Measurements from ENCODE around the gene TMEM250.

The TMEM250 gene

GRCh38 chr9:136088481-136088938, 30.2 kb downstream of the TMEM250 start:
- ChIA-PET CTCF (interaction anchor here (2.2 to 2.9 kb wide), 2 partner anchors 34 to 121 kb away, joined by 7 to 9 read pairs; no protein-coding TSS in a partner anchor), POLR2A (no interaction called here)
- Histone ChIP-seq H3K27ac (ENCODE audit: insufficient read depth in 1 of 2, low read depth in 1 of 2, low read length in 2 of 2, poor library complexity in 1 of 2, severe bottlenecking in 2 of 2) (peak overlapping the region in 1 of 2 experiments; percentile 43), H3K27me3 (replicated peaks in 2 of 5; ENCODE audit: control insufficient read depth in 4 of 5, insufficient read depth in 5 of 5, low read length in 4 of 5) (no peaks in the 10 kb centered on the region), H3K4me3 (ENCODE audit: control insufficient read depth in 1 of 7, extremely low read depth in 1 of 7, insufficient read depth in 4 of 7, low read depth in 2 of 7, low read length in 6 of 7) (peak overlapping the region in 4 of 7 experiments; percentile 37 to 57 (median 44)), H3K36me3 (ENCODE audit: control insufficient read depth in 4 of 4, insufficient read depth in 4 of 4, low read length in 3 of 4) (peaks cover 0 to 6% (median 3%) of the 10 kb centered on the region in 4 experiments), H3K4me1 (ENCODE audit: control extremely low read depth in 1 of 4, control insufficient read depth in 4 of 4, insufficient read depth in 4 of 4, low read length in 3 of 4) (peaks cover 3 to 61% (median 44%) of the 10 kb centered on the region in 4 experiments), H3K9me3 (ENCODE audit: control extremely low read depth in 1 of 5, control insufficient read depth in 4 of 5, insufficient read depth in 2 of 5, low read depth in 1 of 5, low read length in 4 of 5) (no peaks in the 10 kb centered on the region)
- 59% methylated on average over 15 of the region's 15 CpGs for WGBS (ENCODE audit: insufficient coverage)
- no peak for DNase-seq

GRCh38 chr9:136087741-136088480, 30.8 kb downstream of the TMEM250 start:
- H3K9me3 ChIP-seq (ENCODE audit: control extremely low read depth in 1 of 5, control insufficient read depth in 4 of 5, insufficient read depth in 2 of 5, low read depth in 1 of 5, low read length in 4 of 5), result no peaks in the 10 kb centered on the region
- WGBS (ENCODE audit: insufficient coverage), result 97% methylated on average over 22 of the region's 24 CpGs
- ChIA-PET POLR2A (no interaction called here), CTCF (interaction anchor here (1.0 to 2.9 kb wide), 3 partner anchors 35 to 125 kb away, joined by 3 to 9 read pairs (median 7); no protein-coding TSS in a partner anchor)
- H3K27me3 ChIP-seq (replicated peaks in 2 of 5; ENCODE audit: control insufficient read depth in 4 of 5, insufficient read depth in 5 of 5, low read length in 4 of 5), result no peaks in the 10 kb centered on the region
- H3K4me3 ChIP-seq (ENCODE audit: control insufficient read depth in 1 of 7, extremely low read depth in 1 of 7, insufficient read depth in 4 of 7, low read depth in 2 of 7, low read length in 6 of 7), result peak overlapping the region in 1 of 7 experiments; percentile 40
- H3K27ac ChIP-seq (ENCODE audit: insufficient read depth in 1 of 2, low read depth in 1 of 2, low read length in 2 of 2, poor library complexity in 1 of 2, severe bottlenecking in 2 of 2), result no peak overlapping the region
- H3K36me3 ChIP-seq (ENCODE audit: control insufficient read depth in 4 of 4, insufficient read depth in 4 of 4, low read length in 3 of 4), result peaks cover 0 to 11% (median 3%) of the 10 kb centered on the region in 4 experiments
- no peak for DNase-seq
- H3K4me1 ChIP-seq (ENCODE audit: control extremely low read depth in 1 of 4, control insufficient read depth in 4 of 4, insufficient read depth in 4 of 4, low read length in 3 of 4), result peaks cover 3 to 55% (median 42%) of the 10 kb centered on the region in 4 experiments

DNA sequence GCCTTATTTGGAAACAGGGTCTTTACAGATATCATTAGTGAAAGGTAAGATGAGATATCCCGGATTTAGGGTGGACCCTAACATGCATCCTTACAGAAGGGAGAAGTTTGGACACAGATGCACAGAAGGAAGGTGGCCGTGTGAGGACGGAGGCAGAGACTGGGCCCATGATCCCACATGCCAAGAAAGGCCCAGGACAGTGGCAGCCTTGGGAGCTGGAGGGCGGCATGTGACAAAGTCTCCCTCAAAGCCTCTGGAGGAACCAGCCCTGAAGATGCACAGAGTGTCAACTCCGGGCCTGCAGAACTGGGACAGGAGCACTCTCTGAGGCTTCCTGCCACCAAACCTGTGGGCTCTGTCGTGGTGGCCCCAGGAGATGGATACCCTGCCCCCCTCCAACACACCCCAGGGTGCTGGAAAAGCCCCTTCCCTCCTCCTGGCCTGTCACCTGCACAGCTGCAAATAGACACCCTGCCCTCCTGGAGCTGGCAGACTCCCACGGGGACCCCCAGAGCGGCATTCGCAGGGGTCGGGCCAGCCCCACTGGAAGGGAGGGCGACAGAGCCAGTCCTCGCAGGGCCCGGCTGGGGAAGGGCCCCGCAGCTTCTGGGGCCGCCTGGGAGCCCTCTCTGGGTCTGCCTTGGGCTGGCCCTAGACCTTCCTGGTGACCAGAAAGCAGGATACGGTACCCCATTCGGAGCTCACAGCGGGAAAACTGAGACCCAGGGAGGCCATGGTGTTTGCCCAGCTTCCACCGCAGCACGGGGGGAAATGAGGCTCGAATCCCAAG, 31.5 kb downstream of the TMEM250 start:
- CTCF ChIA-PET, result interaction anchor here (1.0 to 2.9 kb wide), 3 partner anchors 36 to 124 kb away, joined by 3 to 9 read pairs (median 7); no protein-coding TSS in a partner anchor
- POLR2A ChIA-PET, result no interaction called here
- Histone ChIP-seq H3K4me1 (ENCODE audit: control extremely low read depth in 1 of 4, control insufficient read depth in 4 of 4, insufficient read depth in 4 of 4, low read length in 3 of 4) (peaks cover 3 to 54% (median 41%) of the 10 kb centered on the region in 4 experiments), H3K27ac (ENCODE audit: insufficient read depth in 1 of 2, low read depth in 1 of 2, low read length in 2 of 2, poor library complexity in 1 of 2, severe bottlenecking in 2 of 2) (no peak overlapping the region), H3K27me3 (replicated peaks in 2 of 5; ENCODE audit: control insufficient read depth in 4 of 5, insufficient read depth in 5 of 5, low read length in 4 of 5) (no peaks in the 10 kb centered on the region), H3K36me3 (ENCODE audit: control insufficient read depth in 4 of 4, insufficient read depth in 4 of 4, low read length in 3 of 4) (peaks cover 0 to 13% (median 2%) of the 10 kb centered on the region in 4 experiments), H3K4me3 (ENCODE audit: control insufficient read depth in 1 of 7, extremely low read depth in 1 of 7, insufficient read depth in 4 of 7, low read depth in 2 of 7, low read length in 6 of 7) (no peak overlapping the region), H3K9me3 (ENCODE audit: control extremely low read depth in 1 of 5, control insufficient read depth in 4 of 5, insufficient read depth in 2 of 5, low read depth in 1 of 5, low read length in 4 of 5) (no peaks in the 10 kb centered on the region)
- 91% methylated on average over 17 of the region's 21 CpGs for WGBS (ENCODE audit: insufficient coverage)
- no peak for DNase-seq

DNA sequence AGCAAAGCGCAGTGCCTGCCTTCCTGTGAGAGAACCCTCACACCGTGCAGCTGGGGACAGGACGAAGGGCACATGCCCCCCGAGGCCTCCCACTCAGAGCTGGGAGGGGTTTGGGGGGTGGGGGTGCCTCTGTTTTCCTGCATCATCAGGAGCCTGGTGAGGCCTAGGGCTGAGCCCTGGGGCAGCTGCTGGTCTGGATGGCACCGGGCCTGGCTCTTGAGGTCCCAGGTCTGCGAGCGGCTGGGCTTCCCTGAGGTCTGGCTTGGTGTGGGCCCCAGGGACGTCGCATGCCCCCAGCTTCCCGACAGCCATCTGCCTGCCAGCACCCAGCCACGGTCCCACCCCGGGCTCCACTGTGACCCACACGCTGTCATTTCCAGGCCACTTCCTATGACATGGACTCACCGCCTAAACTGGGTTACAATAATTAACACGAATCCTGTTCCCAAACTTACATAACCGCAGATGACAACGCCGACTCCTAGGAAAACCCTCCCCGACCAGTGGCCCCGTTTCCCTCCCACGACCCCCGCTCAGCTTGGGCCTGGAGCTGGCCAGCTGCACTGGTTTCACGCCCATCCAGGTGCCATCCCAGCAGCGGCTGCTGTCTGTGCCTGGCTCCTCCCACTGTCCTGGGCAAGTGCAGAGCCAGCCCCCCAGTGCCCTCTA, 32.3 kb downstream of the TMEM250 start:
- H3K27me3 ChIP-seq (replicated peaks in 2 of 5; ENCODE audit: control insufficient read depth in 4 of 5, insufficient read depth in 5 of 5, low read length in 4 of 5), result no peaks in the 10 kb centered on the region
- 90% methylated on average over 24 of the region's 24 CpGs for WGBS (ENCODE audit: insufficient coverage)
- DNase-seq, result no peak
- no peak overlapping the region for H3K27ac ChIP-seq (ENCODE audit: insufficient read depth in 1 of 2, low read depth in 1 of 2, low read length in 2 of 2, poor library complexity in 1 of 2, severe bottlenecking in 2 of 2)
- H3K4me3 ChIP-seq (ENCODE audit: control insufficient read depth in 1 of 7, extremely low read depth in 1 of 7, insufficient read depth in 4 of 7, low read depth in 2 of 7, low read length in 6 of 7), result no peak overlapping the region
- POLR2A ChIA-PET, result no interaction called here
- peaks cover 0 to 14% (median 0%) of the 10 kb centered on the region in 4 experiments for H3K36me3 ChIP-seq (ENCODE audit: control insufficient read depth in 4 of 4, insufficient read depth in 4 of 4, low read length in 3 of 4)
- CTCF ChIA-PET, result interaction anchor here (1.0 to 2.9 kb wide), 2 partner anchors 119 to 123 kb away, joined by 3 to 7 read pairs; no protein-coding TSS in a partner anchor
- peaks cover 3 to 51% (median 41%) of the 10 kb centered on the region in 4 experiments for H3K4me1 ChIP-seq (ENCODE audit: control extremely low read depth in 1 of 4, control insufficient read depth in 4 of 4, insufficient read depth in 4 of 4, low read length in 3 of 4)
- no peaks in the 10 kb centered on the region for H3K9me3 ChIP-seq (ENCODE audit: control extremely low read depth in 1 of 5, control insufficient read depth in 4 of 5, insufficient read depth in 2 of 5, low read depth in 1 of 5, low read length in 4 of 5)

DNA sequence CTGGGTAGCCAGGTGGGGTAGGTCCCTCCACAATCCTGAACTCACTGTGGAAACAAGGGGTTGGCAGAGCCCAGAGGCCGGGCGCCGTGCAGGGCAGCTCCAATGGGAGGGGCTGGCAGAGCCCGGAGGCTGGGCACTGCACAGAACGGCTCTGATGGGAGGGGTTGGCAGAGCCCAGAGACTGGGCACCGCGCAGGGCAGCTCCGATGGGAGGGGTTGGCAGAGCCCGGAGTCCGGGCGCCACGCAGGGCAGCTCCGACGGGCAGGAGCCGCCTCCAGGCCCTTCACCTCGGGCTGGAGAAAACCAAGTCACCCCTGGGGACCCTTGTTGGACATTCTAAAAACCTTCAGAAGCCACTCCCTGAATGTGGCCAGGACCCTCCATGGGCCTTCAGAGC, 32.9 kb downstream of the TMEM250 start:
- H3K27me3 ChIP-seq (replicated peaks in 2 of 5; ENCODE audit: control insufficient read depth in 4 of 5, insufficient read depth in 5 of 5, low read length in 4 of 5), result no peaks in the 10 kb centered on the region
- no peak overlapping the region for H3K27ac ChIP-seq (ENCODE audit: insufficient read depth in 1 of 2, low read depth in 1 of 2, low read length in 2 of 2, poor library complexity in 1 of 2, severe bottlenecking in 2 of 2)
- H3K9me3 ChIP-seq (ENCODE audit: control extremely low read depth in 1 of 5, control insufficient read depth in 4 of 5, insufficient read depth in 2 of 5, low read depth in 1 of 5, low read length in 4 of 5), result no peaks in the 10 kb centered on the region
- peaks cover 3 to 46% (median 44%) of the 10 kb centered on the region in 4 experiments for H3K4me1 ChIP-seq (ENCODE audit: control extremely low read depth in 1 of 4, control insufficient read depth in 4 of 4, insufficient read depth in 4 of 4, low read length in 3 of 4)
- ChIA-PET CTCF (no interaction called here), POLR2A (no interaction called here)
- 94% methylated on average over 14 of the region's 16 CpGs for WGBS (ENCODE audit: insufficient coverage)
- DNase-seq, result no peak
- peaks cover 0 to 14% (median 0%) of the 10 kb centered on the region in 4 experiments for H3K36me3 ChIP-seq (ENCODE audit: control insufficient read depth in 4 of 4, insufficient read depth in 4 of 4, low read length in 3 of 4)
- no peak overlapping the region for H3K4me3 ChIP-seq (ENCODE audit: control insufficient read depth in 1 of 7, extremely low read depth in 1 of 7, insufficient read depth in 4 of 7, low read depth in 2 of 7, low read length in 6 of 7)

DNA sequence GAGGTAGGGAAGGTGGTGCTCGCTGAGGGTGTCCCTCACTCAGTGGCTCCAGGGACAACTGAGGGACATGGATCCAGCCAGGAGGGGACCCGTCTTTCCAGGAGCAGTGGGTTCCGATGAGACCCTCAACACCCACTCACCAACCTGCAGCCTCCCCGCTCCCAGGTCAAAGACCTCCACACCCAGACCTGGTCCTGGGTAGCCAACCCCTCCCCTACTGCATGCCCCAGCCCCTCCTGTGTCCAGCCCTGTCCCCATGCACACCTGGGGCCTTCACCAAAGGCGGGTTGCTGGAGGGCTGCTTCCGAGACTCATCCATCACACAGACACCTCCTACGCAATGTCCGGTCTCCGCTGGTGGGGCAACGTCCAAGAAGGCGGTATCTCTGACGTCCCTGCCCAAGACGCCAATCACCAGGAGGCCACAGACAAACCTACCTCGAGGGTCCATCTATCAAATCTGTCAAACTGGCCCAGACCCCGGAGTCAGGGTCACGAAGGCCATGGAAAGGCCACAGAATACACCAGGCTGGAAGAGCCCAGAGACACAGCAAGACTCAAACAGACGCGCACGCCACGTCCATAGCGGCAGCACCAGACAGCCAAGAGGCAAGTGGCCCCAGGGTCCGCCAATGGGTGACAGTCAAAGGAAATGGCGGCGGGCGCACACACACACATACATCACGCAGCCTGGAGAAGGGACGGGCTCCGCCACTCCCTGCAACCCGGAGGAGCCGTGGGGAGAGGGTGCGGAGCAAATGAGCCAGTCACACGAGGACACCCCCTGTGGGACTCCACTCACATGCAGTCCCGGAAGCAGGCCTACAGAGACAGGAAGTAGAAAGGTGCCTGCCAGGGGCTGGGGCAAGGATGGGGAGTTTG, 34.4 kb downstream of the TMEM250 start:
- POLR2A ChIA-PET, result no interaction called here
- peaks cover 0 to 14% (median 0%) of the 10 kb centered on the region in 4 experiments for H3K36me3 ChIP-seq (ENCODE audit: control insufficient read depth in 4 of 4, insufficient read depth in 4 of 4, low read length in 3 of 4)
- DNase-seq, result peak in 2 of 3 donors; percentile 23 to 45
- H3K4me1 ChIP-seq (ENCODE audit: control extremely low read depth in 1 of 4, control insufficient read depth in 4 of 4, insufficient read depth in 4 of 4, low read length in 3 of 4), result peaks cover 0 to 48% (median 43%) of the 10 kb centered on the region in 4 experiments
- CTCF ChIA-PET, result no interaction called here
- no peaks in the 10 kb centered on the region for H3K27me3 ChIP-seq (replicated peaks in 2 of 5; ENCODE audit: control insufficient read depth in 4 of 5, insufficient read depth in 5 of 5, low read length in 4 of 5)
- 94% methylated on average over 19 of the region's 33 CpGs for WGBS (ENCODE audit: insufficient coverage)
- H3K27ac ChIP-seq (ENCODE audit: insufficient read depth in 1 of 2, low read depth in 1 of 2, low read length in 2 of 2, poor library complexity in 1 of 2, severe bottlenecking in 2 of 2), result no peak overlapping the region
- H3K9me3 ChIP-seq (ENCODE audit: control extremely low read depth in 1 of 5, control insufficient read depth in 4 of 5, insufficient read depth in 2 of 5, low read depth in 1 of 5, low read length in 4 of 5), result no peaks in the 10 kb centered on the region
- H3K4me3 ChIP-seq (ENCODE audit: control insufficient read depth in 1 of 7, extremely low read depth in 1 of 7, insufficient read depth in 4 of 7, low read depth in 2 of 7, low read length in 6 of 7), result no peak overlapping the region
